ENCODE data around the gene SASH1.

DNA sequence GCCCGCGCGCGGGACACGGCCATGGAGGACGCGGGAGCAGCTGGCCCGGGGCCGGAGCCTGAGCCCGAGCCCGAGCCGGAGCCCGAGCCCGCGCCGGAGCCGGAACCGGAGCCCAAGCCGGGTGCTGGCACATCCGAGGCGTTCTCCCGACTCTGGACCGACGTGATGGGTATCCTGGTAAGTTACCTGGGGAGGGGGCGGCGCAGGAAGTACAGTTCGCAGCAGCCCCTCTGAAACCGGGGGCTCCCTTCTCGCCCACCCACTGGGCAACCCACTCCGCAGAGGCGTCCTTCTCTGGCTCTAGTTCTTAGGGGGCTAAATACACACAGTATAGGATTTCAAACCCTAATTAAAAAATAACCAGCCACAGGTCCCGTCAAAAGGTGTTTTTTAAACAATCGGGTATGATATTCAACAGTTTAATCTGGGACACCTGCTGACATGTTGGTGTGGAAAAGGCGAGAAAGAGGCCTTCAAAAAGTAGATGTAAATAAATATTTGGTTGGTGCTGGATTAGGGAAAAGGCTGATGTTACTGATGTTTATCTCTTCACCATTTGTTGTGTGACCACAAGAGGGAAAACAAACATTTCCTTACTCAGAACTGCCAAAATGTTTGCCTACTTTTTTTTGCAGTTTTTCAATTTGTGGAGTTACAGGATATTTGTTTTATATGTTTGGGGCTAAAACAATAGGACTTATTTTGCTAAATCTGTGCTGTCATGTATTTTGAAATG is 577 bp downstream of the SASH1 start:
- TF ChIP-seq POLR2A (IDR thresholded peaks at IDR 0.05; ENCODE audit: control extremely low read depth in 1 of 2, low read depth in 2 of 2, low read length in 2 of 2), result no peak
- TF ChIP-seq, protein P1, sequence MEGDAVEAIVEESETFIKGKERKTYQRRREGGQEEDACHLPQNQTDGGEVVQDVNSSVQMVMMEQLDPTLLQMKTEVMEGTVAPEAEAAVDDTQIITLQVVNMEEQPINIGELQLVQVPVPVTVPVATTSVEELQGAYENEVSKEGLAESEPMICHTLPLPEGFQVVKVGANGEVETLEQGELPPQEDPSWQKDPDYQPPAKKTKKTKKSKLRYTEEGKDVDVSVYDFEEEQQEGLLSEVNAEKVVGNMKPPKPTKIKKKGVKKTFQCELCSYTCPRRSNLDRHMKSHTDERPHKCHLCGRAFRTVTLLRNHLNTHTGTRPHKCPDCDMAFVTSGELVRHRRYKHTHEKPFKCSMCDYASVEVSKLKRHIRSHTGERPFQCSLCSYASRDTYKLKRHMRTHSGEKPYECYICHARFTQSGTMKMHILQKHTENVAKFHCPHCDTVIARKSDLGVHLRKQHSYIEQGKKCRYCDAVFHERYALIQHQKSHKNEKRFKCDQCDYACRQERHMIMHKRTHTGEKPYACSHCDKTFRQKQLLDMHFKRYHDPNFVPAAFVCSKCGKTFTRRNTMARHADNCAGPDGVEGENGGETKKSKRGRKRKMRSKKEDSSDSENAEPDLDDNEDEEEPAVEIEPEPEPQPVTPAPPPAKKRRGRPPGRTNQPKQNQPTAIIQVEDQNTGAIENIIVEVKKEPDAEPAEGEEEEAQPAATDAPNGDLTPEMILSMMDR (IDR thresholded peaks at IDR 0.05; ENCODE audit: control extremely low read depth in 1 of 3, insufficient read depth in 1 of 3, low read depth in 1 of 3, low read length in 3 of 3), result no peak
- TF ChIP-seq RFX5 (IDR thresholded peaks at IDR 0.05; ENCODE audit: borderline replicate concordance, low read depth, low read length), result no peak
- no peak for TF ChIP-seq CTBP2 (IDR thresholded peaks at IDR 0.05; ENCODE audit: borderline replicate concordance, insufficient read depth, insufficient read length, low read length)
- TF ChIP-seq EP300 (IDR thresholded peaks at IDR 0.05; ENCODE audit: borderline replicate concordance in 1 of 2, low read depth in 2 of 2, low read length in 2 of 2), result no peak
- TF ChIP-seq TAF1 (IDR thresholded peaks at IDR 0.05; ENCODE audit: low read depth, low read length), result no peak
- TF ChIP-seq POLR2AphosphoS5 (IDR thresholded peaks at IDR 0.05; ENCODE audit: low read depth, low read length), result no peak; the same call in 1 of the 2 replicates
- TF ChIP-seq CEBPB (IDR thresholded peaks at IDR 0.05; ENCODE audit: low read depth, low read length), result no peak
- no peak for TF ChIP-seq RBBP5 (IDR thresholded peaks at IDR 0.05; ENCODE audit: borderline replicate concordance, low read depth, low read length)

Data from H1 (cell line).